ENCODE results near the gene IKZF2. TPM values are rescaled to one million over a fixed set of nuclear protein-coding genes. Genes with fewer than 3 reads are reported as not detected.

The IKZF2 gene
- total RNA-seq, 1 experiment from 2014 or later, result 5.2 TPM

- Histone ChIP-seq H3K36me3 (no peaks in the 10 kb centered on the region), H3K4me3 (no peak overlapping the region), H3K27me3 (no peaks in the 10 kb centered on the region), H3K9me3 (no peaks in the 10 kb centered on the region)
- DNase-seq, result no peak
Observed at GRCh38 chr2:212973347-212973746, 178.1 kb downstream of the IKZF2 start.

DNA sequence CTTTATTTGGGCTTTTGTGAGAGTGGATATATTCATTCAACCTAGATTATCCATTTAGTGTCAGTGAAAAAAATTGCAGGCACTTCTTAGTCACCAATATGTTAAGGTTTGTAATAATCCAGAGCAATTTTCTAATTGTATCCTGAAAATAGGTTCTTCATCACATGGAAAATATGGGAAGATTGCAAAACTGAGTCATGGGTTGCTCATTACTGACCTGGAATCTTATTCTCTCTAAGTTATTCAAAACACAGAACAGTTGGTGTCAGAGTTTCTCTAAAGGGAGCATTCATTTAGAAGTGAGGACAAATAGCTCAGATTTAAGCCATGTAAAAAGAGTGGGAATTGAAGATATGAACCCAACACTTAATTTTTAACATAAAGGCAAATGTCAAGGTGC is 181.3 kb downstream of the IKZF2 start:
- H3K27me3 ChIP-seq, result no peaks in the 10 kb centered on the region
- H3K9me3 ChIP-seq, result no peaks in the 10 kb centered on the region
- H3K4me3 ChIP-seq, result no peak overlapping the region
- DNase-seq, result no peak
- H3K36me3 ChIP-seq, result no peaks in the 10 kb centered on the region

GRCh38 chr2:212968284-212969081 is 182.9 kb downstream of the IKZF2 start:
- DNase-seq, result no peak
- Histone ChIP-seq H3K9me3 (no peaks in the 10 kb centered on the region), H3K4me3 (no peak overlapping the region), H3K27me3 (no peaks in the 10 kb centered on the region), H3K36me3 (no peaks in the 10 kb centered on the region)

- Histone ChIP-seq H3K27me3 (no peaks in the 10 kb centered on the region), H3K4me3 (no peak overlapping the region), H3K36me3 (no peaks in the 10 kb centered on the region), H3K9me3 (no peaks in the 10 kb centered on the region)
- DNase-seq, result no peak
Observed at GRCh38 chr2:212966884-212967283, 184.5 kb downstream of the IKZF2 start.

- no peak for DNase-seq
Observed at GRCh38 chr2:212962691-212963090, 188.7 kb downstream of the IKZF2 start.

DNA sequence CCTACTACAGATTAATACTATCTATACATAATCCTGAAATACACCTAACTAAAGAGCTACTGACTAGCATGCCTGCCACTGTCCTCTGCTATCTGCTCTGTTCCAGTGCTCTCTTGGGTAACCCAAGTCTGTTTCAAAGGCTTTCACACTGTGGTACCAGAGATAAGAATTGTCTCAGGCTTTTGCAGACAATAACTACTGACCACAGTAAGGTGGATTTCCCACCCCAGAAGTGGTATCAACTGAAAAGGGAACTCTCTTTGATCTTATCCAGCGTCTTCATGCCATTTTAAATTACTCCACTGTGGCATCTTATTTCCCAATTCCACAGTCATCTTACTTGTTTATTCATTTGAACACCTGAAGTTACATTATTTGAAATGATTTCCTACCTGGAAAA is 190.2 kb downstream of the IKZF2 start:
- no peaks in the 10 kb centered on the region for H3K36me3 ChIP-seq
- no peak overlapping the region for H3K4me3 ChIP-seq
- H3K27me3 ChIP-seq, result no peaks in the 10 kb centered on the region
- no peak for DNase-seq
- no peaks in the 10 kb centered on the region for H3K9me3 ChIP-seq

More at GRCh38 chr2:212962691-212963090, 188.7 kb downstream of the IKZF2 start:
- Histone ChIP-seq H3K4me3 (no peak overlapping the region), H3K9me3 (no peaks in the 10 kb centered on the region), H3K36me3 (no peaks in the 10 kb centered on the region), H3K27me3 (no peaks in the 10 kb centered on the region)

DNA sequence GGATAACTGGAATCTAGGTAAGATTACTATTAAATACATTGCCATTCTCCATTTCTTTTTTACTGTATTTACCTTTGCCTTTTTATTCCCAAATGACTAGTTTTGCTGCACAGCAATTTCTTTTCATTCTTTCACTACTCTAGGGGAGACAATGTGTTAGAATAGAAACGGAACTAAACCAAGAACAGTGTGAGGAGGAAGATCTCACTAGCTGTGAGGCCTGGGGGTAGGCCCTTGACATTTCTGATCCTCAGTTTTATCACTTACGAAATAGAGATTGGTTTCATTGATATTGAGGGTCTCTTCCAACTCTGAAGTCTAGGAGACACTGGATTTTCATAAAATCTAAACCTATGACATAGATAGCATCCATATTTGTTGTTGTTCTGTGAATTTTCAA is 191.1 kb downstream of the IKZF2 start:
- no peaks in the 10 kb centered on the region for H3K9me3 ChIP-seq
- no peak overlapping the region for H3K4me3 ChIP-seq
- no peaks in the 10 kb centered on the region for H3K27me3 ChIP-seq
- DNase-seq, result no peak
- no peaks in the 10 kb centered on the region for H3K36me3 ChIP-seq

DNA sequence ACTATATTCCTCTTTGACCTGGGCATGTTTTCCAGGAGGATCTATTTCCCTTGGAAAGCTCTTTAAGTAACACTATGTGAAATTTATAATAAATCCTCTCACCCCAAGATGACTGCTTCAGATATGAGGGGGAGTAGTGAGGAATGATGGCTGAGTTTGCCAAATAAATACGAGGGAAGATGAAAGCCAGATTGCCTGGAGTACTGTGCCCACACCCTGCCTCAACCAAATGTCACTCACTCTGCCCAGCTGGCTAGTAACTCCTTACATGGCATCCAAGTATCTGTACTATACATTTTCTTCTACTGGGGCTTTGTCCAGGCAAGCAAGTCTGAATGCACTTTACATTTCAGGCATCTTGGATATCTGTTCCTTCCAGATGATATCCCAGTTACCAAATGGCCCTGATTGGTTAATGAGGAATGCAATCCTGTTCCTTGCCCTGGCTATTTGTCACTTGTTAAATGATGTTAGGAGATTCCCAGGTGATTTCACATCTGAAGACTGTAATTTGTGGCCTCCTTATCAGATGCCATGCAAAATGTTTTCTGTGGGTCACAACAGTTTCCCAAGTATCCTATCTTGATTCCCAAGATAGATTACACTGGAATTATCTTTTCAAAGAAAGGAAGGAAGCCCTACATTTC is 191.8 kb downstream of the IKZF2 start:
- no peak for DNase-seq

GRCh38 chr2:212958757-212959295 is 192.6 kb downstream of the IKZF2 start:
- no peaks in the 10 kb centered on the region for H3K9me3 ChIP-seq
- H3K27me3 ChIP-seq, result no peaks in the 10 kb centered on the region
- DNase-seq, result no peak
- H3K36me3 ChIP-seq, result no peaks in the 10 kb centered on the region
- no peak overlapping the region for H3K4me3 ChIP-seq

More for the DNA sequence above, 191.8 kb downstream of the IKZF2 start:
- no peaks in the 10 kb centered on the region for H3K36me3 ChIP-seq
- H3K4me3 ChIP-seq, result no peak overlapping the region
- H3K27me3 ChIP-seq, result no peaks in the 10 kb centered on the region
- no peaks in the 10 kb centered on the region for H3K9me3 ChIP-seq

DNA sequence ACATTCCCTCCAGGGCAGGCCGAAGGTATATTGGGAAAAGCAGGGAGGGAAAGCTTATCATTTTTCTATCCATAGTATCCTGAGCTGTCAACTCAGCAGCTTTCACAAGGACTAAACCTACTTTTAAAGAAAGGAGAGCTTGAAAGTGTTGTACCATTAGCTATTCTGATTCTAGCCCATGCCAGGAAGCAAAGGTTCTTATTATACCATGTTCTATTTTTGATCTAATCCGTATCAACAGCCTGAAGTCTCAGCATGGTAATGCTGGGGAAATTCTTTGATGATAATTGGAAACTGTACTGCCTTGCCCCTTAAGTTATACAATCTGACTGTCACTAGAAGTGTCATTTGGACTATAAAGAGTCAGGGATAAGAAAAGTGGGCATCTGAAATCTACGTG is 193.3 kb downstream of the IKZF2 start:
- H3K36me3 ChIP-seq, result no peaks in the 10 kb centered on the region
- no peaks in the 10 kb centered on the region for H3K27me3 ChIP-seq
- no peak for DNase-seq
- no peak overlapping the region for H3K4me3 ChIP-seq
- no peaks in the 10 kb centered on the region for H3K9me3 ChIP-seq

- no peaks in the 10 kb centered on the region for H3K36me3 ChIP-seq
- H3K9me3 ChIP-seq, result no peaks in the 10 kb centered on the region
- H3K27me3 ChIP-seq, result no peaks in the 10 kb centered on the region
- DNase-seq, result no peak
- no peak overlapping the region for H3K4me3 ChIP-seq
Observed at GRCh38 chr2:212957624-212958023, 193.8 kb downstream of the IKZF2 start.

- DNase-seq, result no peak
Observed at GRCh38 chr2:212956665-212957607, 194.5 kb downstream of the IKZF2 start.

GRCh38 chr2:212953170-212953920 is 198.1 kb downstream of the IKZF2 start:
- Histone ChIP-seq H3K4me3 (no peak overlapping the region), H3K9me3 (no peaks in the 10 kb centered on the region), H3K36me3 (no peaks in the 10 kb centered on the region), H3K27me3 (no peaks in the 10 kb centered on the region)
- DNase-seq, result no peak

More at GRCh38 chr2:212956665-212957607, 194.5 kb downstream of the IKZF2 start:
- H3K9me3 ChIP-seq, result no peaks in the 10 kb centered on the region
- H3K27me3 ChIP-seq, result no peaks in the 10 kb centered on the region
- H3K36me3 ChIP-seq, result no peaks in the 10 kb centered on the region
- no peak overlapping the region for H3K4me3 ChIP-seq

DNA sequence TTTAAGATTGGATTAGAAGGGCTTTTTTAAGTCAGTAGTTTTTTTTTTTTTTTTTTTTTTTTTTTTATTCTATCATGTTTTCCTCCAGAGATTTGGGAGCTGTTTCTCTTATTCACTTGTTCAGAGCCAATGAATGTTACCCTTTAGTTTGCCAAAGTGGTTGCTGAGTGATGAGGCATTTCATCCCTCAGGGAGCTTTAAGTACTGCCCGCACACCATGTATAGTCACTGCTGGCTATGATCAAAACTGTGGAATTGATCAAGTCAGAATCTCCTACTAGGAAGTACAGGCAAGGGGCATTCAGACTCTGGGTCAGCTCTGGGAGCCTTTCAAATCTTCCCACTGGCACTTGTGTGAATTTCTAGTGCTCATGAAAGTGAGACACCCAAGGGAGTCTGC is 201.6 kb downstream of the IKZF2 start:
- Histone ChIP-seq H3K4me3 (no peak overlapping the region), H3K36me3 (no peaks in the 10 kb centered on the region), H3K27me3 (no peaks in the 10 kb centered on the region), H3K9me3 (no peaks in the 10 kb centered on the region)
- no peak for DNase-seq

Data from MG63 (cell line).